Activated CD8-positive, alpha-beta T cell treated with anti-CD3 and anti-CD28 coated beads for 36 hours (primary cell): ENCODE data around the gene ITPR3. TPM values are rescaled to one million over a fixed set of nuclear protein-coding genes. Genes with fewer than 3 reads are reported as not detected.

Experiments
- ATAC-seq: fragments of 200-7000 bp; cut with Tn5 transposase; one replicate; pipeline ENCODE4 v1.10.0; 2021; ENCODE audit warnings: mild to moderate bottlenecking, moderate library complexity
- CTCF ChIA-PET: fragments of 350-600 bp; sonication (Branson Sonifier 250); formaldehyde crosslinking; loops from one replicate; lab custom pipeline; 2021; ENCODE audit warnings: antibody characterized with exemption; lab: Charles Lee
- POLR2A ChIA-PET: fragments of 350-600 bp; sonication (Branson Sonifier 250); formaldehyde crosslinking; loops from one replicate; lab custom pipeline; 2021; ENCODE audit warnings: antibody characterized with exemption; lab: Charles Lee
- DNase-seq: peaks from one replicate; pipeline ENCODE4 v3.0.0-alpha.2; 2020
- H3K27ac Mint-ChIP-seq: one replicate; pipeline ENCODE4 v1.8.0; 2021; ENCODE audit warnings: mild to moderate bottlenecking, mixed read lengths
- H3K27me3 Mint-ChIP-seq: one replicate; pipeline ENCODE4 v1.8.0; 2021; ENCODE audit warnings: mixed read lengths
- H3K36me3 Mint-ChIP-seq: one replicate; pipeline ENCODE4 v1.8.0; 2021; ENCODE audit warnings: low read depth, mixed read lengths
- H3K4me1 Mint-ChIP-seq: one replicate; pipeline ENCODE4 v1.8.0; 2021; ENCODE audit warnings: low read depth, mixed read lengths
- H3K4me3 Mint-ChIP-seq: one replicate; pipeline ENCODE4 v1.8.0; 2021; ENCODE audit warnings: mild to moderate bottlenecking, moderate library complexity, mixed read lengths
- H3K9me3 Mint-ChIP-seq: one replicate; pipeline ENCODE4 v1.8.0; 2021; ENCODE audit warnings: mixed read lengths
- CTCF ChIP-seq: fragments of 200-600 bp; IDR thresholded peaks from one replicate; pipeline ENCODE4 v1.8.0; 2022; ENCODE audit warnings: antibody characterized with exemption, mild to moderate bottlenecking
- intact Hi-C: fragments of 100-400 bp; cut with micrococcal nuclease; formaldehyde crosslinking; loops from one replicate; pipeline ENCODE4 v1.10.0; 2022
- total RNA-seq, 2 experiments: library from RNA; stranded (reverse); gene quantifications; one replicate each; pipeline ENCODE4 v1.2.3, GENCODE V29; 2021

The ITPR3 gene
- total RNA-seq, 2 experiments from 2014 or later = 36.6 to 38.0 TPM

GRCh38 chr6:33719326-33719987 lies 98.3 kb downstream of the ITPR3 start:
- DNase-seq (no peak), ATAC-seq (no peak)
- intact Hi-C loops = no loop called here

GRCh38 chr6:33720998-33721397 lies 99.9 kb downstream of the ITPR3 start:
- CTCF ChIA-PET = interaction anchor here (1.0 to 1.3 kb wide), 2 partner anchors 9 to 50 kb away, joined by 3 to 6 read pairs; partner anchors contain the start of gene UQCC2

More at GRCh38 chr6:33719326-33719987, 98.3 kb downstream of the ITPR3 start:
- ChIA-PET POLR2A (no interaction called here), CTCF (no interaction called here)
- Mint-ChIP-seq H3K4me3 (no peak overlapping the region), H3K9me3 (no peaks in the 10 kb centered on the region), H3K27ac (no peak overlapping the region), H3K4me1 (peaks cover 9% of the 10 kb centered on the region), H3K36me3 (no peaks in the 10 kb centered on the region), H3K27me3 (peaks cover 3% of the 10 kb centered on the region)
- TF ChIP-seq CTCF = no peak

GRCh38 chr6:33721508-33721907 lies 100.4 kb downstream of the ITPR3 start:
- peaks cover 3% of the 10 kb centered on the region for H3K27me3 Mint-ChIP-seq
- ChIA-PET CTCF (interaction anchor here (3.3 kb wide), 2 partner anchors 9 to 22 kb away, joined by 17 to 27 read pairs; partner anchors contain the start of gene UQCC2), POLR2A (no interaction called here)
- H3K36me3 Mint-ChIP-seq = no peaks in the 10 kb centered on the region
- intact Hi-C loops = no loop called here
- DNase-seq (no peak), ATAC-seq (no peak)
- TF ChIP-seq CTCF = no peak
- peaks cover 13% of the 10 kb centered on the region for H3K4me1 Mint-ChIP-seq
- no peak overlapping the region for H3K4me3 Mint-ChIP-seq
- no peaks in the 10 kb centered on the region for H3K9me3 Mint-ChIP-seq
- no peak overlapping the region for H3K27ac Mint-ChIP-seq

More at GRCh38 chr6:33720998-33721397, 99.9 kb downstream of the ITPR3 start:
- no peak for ATAC-seq
- Mint-ChIP-seq H3K4me1 (peaks cover 13% of the 10 kb centered on the region), H3K9me3 (no peaks in the 10 kb centered on the region), H3K27me3 (peaks cover 3% of the 10 kb centered on the region), H3K27ac (no peak overlapping the region), H3K4me3 (no peak overlapping the region), H3K36me3 (no peaks in the 10 kb centered on the region)
- DNase-seq = no peak
- POLR2A ChIA-PET = no interaction called here
- intact Hi-C loops = no loop called here
- no peak for TF ChIP-seq CTCF

- Mint-ChIP-seq H3K27me3 (peaks cover 3% of the 10 kb centered on the region), H3K27ac (no peak overlapping the region), H3K4me1 (peaks cover 13% of the 10 kb centered on the region), H3K9me3 (no peaks in the 10 kb centered on the region), H3K4me3 (no peak overlapping the region), H3K36me3 (no peaks in the 10 kb centered on the region)
- POLR2A ChIA-PET = interaction anchor here (1.3 kb wide), 1 partner anchor 11 kb away, joined by 5 read pairs; no protein-coding TSS in a partner anchor
- intact Hi-C loops = no loop called here
- ATAC-seq = no peak
- CTCF ChIA-PET = interaction anchor here (0.7 to 3.3 kb wide), 4 partner anchors 10 to 49 kb away, joined by 3 to 27 read pairs (median 10); partner anchors contain the start of gene UQCC2
- DNase-seq = no peak
- no peak for TF ChIP-seq CTCF
Observed at GRCh38 chr6:33722103-33722623, 101.0 kb downstream of the ITPR3 start.
